A673 (cell line): ENCODE data around the gene HDAC1.

ENCODE experiments used
- EZH2 ChIP-seq: fragments of 200-600 bp; sonication (generic); IDR thresholded peaks from 2 replicates; pipeline ENCODE4 v1.6.1; 2017; ENCODE audit warnings: borderline replicate concordance, low read depth, mild to moderate bottlenecking, mixed read lengths, antibody characterized with exemption, low read length; ENCODE audit not compliant: poor library complexity, severe bottlenecking
- TF ChIP-seq, protein P1 (sequence below): fragments of 300-800, 200-600 bp; sonication (generic); conservative IDR thresholded peaks from 2 replicates; pipeline ENCODE4 v1.5.1; 2017; ENCODE audit warnings: low read depth, mild to moderate bottlenecking, antibody characterized with exemption, low read length, moderate library complexity, mixed read lengths

DNA sequence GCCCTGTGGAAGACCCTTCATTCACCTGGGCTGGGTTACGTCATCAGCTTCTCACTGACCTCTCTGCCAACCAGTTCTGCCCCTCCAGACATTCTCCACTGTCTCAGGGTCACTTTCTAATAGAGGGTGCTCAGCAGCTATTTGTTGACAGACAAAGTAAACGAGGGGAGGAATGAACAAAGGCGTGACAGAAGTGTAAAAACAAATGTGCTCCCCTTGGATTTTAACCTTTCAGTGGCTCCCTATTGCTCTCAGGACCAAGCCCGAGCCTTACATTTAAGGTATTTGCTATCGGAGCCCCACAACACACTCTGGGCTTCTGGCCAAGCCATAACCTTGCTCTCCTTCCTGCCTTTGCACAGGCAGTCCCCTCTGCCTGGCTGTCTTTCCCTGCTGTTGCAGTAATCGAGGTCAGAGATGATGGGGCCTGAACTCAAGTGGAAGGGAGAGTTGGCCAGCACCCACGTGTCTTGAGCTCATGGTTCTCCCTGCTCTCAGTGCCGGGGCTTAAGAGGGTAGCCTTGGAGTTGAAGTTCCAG, 53.5 kb downstream of the HDAC1 start:
- TF ChIP-seq, protein P1, sequence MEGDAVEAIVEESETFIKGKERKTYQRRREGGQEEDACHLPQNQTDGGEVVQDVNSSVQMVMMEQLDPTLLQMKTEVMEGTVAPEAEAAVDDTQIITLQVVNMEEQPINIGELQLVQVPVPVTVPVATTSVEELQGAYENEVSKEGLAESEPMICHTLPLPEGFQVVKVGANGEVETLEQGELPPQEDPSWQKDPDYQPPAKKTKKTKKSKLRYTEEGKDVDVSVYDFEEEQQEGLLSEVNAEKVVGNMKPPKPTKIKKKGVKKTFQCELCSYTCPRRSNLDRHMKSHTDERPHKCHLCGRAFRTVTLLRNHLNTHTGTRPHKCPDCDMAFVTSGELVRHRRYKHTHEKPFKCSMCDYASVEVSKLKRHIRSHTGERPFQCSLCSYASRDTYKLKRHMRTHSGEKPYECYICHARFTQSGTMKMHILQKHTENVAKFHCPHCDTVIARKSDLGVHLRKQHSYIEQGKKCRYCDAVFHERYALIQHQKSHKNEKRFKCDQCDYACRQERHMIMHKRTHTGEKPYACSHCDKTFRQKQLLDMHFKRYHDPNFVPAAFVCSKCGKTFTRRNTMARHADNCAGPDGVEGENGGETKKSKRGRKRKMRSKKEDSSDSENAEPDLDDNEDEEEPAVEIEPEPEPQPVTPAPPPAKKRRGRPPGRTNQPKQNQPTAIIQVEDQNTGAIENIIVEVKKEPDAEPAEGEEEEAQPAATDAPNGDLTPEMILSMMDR, result no peak
- TF ChIP-seq EZH2, result no peak
